Measurements from ENCODE around the gene XYLT1.

DNA sequence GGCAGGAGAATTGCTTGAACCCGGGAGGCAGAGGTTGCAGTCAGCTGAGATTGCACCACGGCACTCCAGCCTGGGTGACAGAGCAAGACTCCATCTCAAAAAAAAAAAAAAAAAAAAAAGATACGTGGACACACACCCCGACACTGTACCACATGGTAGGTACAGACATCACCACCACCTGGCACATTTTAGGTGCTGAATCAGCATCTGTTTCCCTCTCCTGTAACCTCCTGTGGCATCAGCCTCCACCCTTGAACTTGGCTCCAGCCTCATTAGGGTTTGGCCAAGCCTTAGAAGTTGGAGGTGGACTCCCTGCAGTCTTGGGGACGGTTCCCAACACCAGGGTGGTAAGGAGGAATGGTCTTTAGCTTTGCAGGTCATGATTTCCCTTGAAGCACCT is 46.0 kb downstream of the XYLT1 start:
- TF ChIP-seq, protein P1, sequence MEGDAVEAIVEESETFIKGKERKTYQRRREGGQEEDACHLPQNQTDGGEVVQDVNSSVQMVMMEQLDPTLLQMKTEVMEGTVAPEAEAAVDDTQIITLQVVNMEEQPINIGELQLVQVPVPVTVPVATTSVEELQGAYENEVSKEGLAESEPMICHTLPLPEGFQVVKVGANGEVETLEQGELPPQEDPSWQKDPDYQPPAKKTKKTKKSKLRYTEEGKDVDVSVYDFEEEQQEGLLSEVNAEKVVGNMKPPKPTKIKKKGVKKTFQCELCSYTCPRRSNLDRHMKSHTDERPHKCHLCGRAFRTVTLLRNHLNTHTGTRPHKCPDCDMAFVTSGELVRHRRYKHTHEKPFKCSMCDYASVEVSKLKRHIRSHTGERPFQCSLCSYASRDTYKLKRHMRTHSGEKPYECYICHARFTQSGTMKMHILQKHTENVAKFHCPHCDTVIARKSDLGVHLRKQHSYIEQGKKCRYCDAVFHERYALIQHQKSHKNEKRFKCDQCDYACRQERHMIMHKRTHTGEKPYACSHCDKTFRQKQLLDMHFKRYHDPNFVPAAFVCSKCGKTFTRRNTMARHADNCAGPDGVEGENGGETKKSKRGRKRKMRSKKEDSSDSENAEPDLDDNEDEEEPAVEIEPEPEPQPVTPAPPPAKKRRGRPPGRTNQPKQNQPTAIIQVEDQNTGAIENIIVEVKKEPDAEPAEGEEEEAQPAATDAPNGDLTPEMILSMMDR (optimal IDR thresholded peaks at IDR 0.05 in 1 of 3, IDR thresholded peaks at IDR 0.05 in 1 of 3, conservative IDR thresholded peaks at IDR 0.05 in 1 of 3; ENCODE audit: extremely low read depth in 1 of 3, insufficient read depth in 2 of 3, low read length in 3 of 3): no peak
- TF ChIP-seq EZH2 (IDR thresholded peaks at IDR 0.05; ENCODE audit: low read length): no peak
